IPS-18c (cell line): ENCODE data around the gene CATSPER3.

Experiments
- H3K4me3 ChIP-seq: 2 replicates; pipeline ENCODE4 v1.7.0; 2013; ENCODE audit warnings: low read depth, mild to moderate bottlenecking, low read length, moderate library complexity; ENCODE audit not compliant: insufficient read depth
- H3K9me3 ChIP-seq: one replicate; pipeline ENCODE4 v1.6.1; 2013; ENCODE audit warnings: mild to moderate bottlenecking, low read length, moderate library complexity; ENCODE audit not compliant: control insufficient read depth, insufficient read depth

The CATSPER3 gene

GRCh38 chr5:135060021-135060420 is 92.3 kb downstream of the CATSPER3 start:
- no peak overlapping the region for H3K4me3 ChIP-seq
- no peaks in the 10 kb centered on the region for H3K9me3 ChIP-seq

GRCh38 chr5:135061001-135061400 is 93.3 kb downstream of the CATSPER3 start:
- Histone ChIP-seq H3K4me3 (no peak overlapping the region), H3K9me3 (no peaks in the 10 kb centered on the region)
